ENCODE measurements around the gene PKNOX2.

Gene PKNOX2

GRCh38 chr11:125290263-125290662, 125.7 kb downstream of the PKNOX2 start:
- no peak for DNase-seq

- DNase-seq = no peak
These were observed 127.5 kb downstream of the PKNOX2 start for GRCh38 chr11:125292100-125292499.

DNA sequence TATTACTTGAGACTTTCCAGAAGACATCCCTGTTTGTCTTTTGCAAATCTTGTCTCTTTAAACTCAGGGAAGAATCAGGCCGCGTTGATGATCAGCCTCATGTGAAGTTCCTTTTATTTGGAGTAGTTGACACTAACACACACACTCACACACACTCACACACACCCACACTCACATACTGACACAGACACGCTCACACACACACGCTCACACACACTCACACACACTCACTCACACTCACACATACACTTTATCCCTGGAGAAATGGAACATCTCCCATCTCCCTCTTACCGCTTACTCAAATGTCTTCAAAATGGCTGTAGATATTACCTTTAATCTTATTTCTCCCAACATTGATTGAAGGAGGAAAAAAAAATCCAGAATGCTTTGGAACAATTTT, 129.0 kb downstream of the PKNOX2 start:
- no peak for DNase-seq

DNA sequence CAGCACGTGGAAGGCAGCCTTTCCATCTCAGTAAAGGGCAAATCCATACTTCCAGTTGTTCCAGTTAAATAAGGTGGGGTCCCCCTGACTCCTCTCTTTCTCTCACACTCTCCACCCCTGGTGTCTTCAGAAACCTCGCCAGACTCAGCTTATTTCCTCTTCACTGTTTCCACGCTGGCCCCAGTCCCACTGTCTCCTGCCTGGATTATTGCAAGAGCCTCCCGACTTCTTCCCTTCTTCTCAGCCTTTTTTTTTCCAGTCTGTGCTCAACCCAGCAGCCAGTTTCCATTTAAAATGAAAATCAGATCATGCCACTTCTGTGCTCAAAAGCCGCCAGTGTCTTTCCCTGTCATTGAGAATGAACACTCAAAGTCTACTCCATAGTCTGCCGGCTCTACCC, 131.4 kb downstream of the PKNOX2 start:
- no peak for DNase-seq

DNA sequence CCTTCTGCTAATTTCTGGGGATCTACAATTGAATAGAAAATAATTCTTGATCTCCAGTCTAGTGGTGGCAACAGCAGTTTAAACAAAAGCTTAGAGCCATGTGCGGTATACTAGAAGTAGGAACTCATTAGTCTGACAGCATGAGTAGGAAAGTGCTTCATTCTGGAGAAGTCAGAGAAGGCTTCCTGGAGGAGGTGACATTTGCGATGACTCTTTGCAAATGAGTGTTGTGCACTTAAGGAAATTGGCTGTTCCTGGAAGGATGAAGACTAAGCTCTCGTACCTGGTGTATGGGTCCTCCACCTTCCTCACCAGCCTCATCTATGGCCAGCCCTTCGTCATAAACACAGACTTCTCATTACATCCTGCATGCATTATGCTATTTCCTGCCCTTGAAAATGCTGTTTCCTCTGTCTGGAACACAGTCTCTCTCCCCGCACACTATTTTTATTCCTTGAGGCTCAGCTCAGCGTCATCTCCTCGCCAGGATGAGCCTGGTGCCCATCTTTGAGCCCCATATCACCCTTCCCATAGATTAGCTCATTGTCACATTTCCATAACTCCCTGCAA, 132.9 kb downstream of the PKNOX2 start:
- DNase-seq = no peak

DNA sequence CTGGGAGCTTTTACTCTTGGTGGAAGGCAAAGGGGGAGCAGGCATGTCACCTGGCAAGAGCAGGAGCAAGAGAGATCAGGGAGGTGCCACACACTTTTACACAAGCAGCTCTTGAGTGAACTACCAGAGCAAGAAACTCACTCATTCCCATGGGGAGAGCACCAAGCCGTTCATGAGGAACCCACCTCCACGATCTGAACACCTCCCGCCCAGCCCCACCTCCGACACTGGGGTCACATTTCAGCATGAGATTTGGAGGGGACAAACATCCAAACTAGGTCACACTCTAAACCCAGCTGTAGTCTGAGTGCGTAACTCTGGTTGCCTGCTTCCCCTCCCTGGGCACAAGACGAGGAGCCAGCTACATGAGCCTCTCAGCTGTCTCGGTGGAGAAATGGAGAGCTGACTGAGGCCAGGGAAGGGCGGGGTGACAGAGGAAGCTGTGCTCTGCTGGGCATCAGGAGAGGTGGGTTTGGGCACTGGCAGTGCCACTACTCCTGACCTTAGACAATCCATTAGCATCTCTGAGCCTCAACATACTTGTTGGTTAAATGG, 134.6 kb downstream of the PKNOX2 start:
- DNase-seq = no peak

GRCh38 chr11:125299821-125300220, 135.3 kb downstream of the PKNOX2 start:
- DNase-seq = no peak

GRCh38 chr11:125300791-125301218, 136.3 kb downstream of the PKNOX2 start:
- no peak for DNase-seq

- DNase-seq = no peak
These were observed 136.8 kb downstream of the PKNOX2 start for GRCh38 chr11:125301346-125301745.

- no peak for DNase-seq
These were observed 138.6 kb downstream of the PKNOX2 start for GRCh38 chr11:125303186-125303585.

DNA sequence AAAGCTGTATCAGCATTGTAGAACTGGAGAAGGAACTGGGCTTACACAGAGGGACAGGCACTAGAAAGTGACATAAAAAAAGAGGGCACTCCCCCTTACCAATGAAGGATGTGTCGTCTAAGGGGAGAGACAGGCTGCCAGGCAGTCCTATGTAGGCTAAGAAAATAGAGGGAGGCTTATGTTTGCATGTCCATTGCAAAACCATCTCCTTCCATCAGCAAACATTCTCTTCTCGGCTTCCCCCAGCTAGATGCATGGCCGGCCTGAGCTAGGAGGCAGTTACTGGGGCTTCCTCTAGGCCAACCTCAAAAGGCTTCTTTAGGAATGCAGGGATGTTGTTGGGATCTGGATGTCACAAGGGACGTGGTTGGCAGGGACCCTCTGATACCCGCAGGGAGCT, 139.1 kb downstream of the PKNOX2 start:
- no peak for DNase-seq

- no peak for DNase-seq
These were observed 139.6 kb downstream of the PKNOX2 start for GRCh38 chr11:125304136-125304535.

GRCh38 chr11:125304876-125305275, 140.3 kb downstream of the PKNOX2 start:
- no peak for DNase-seq

DNA sequence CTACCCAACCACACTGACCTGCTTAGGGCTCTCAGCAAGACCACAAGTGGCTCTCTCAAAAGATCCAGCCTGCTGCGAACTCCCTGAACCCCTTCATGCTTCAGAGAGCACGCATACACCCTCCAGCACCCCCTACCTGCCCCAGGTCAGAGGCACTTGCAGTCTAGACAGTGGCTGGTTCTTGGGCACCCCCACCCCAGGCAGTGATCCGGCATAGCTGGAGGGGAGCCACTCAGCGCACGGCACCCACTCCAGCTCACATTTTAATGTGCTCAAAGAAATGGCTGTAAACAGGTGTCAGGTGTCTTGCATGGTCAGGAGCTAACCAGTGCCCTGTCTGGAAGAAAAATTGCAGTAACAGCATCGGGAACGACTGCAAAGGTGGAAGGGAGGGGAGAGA, 140.8 kb downstream of the PKNOX2 start:
- DNase-seq = no peak

- DNase-seq = no peak
These were observed 141.9 kb downstream of the PKNOX2 start for GRCh38 chr11:125306476-125306875.

DNA sequence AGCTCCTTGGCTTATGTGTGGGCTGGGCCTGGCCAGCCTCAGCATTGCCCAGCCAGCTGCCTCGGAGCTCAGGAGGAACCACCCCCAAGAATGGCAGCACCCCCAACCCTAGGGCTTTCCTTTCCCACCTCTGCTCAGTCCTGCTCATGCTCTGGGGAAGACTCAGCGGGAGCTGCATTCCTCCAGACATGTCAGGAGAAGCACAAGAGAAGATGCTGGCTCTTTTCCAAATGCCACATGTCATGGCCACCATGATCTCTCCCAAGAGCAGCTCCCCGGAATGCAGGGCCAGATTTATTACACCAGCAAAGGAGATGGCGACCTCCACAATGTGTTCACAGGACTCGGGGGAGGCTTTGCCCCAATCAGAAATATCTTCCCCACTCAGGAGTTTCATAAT, 143.7 kb downstream of the PKNOX2 start:
- DNase-seq = no peak

DNA sequence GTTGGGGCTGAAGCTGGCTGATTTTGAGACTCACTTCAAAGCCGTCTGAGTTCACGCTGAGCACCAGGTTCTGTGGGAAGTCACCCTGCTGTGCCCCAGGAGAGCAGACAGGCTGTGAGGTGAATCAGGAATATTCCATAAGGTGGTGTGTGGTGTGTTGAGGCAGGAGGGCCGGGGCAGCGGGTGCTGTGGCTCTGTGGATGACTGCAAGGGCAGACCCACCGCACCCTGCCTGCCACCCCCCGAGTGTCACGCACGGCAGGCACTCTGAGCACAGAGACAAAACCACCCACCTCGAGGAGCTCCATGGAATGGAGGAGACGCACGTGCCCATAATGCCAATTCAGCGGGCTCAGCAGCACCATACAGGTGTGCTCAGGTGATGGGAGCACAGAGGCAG, 147.8 kb downstream of the PKNOX2 start:
- no peak for DNase-seq

- DNase-seq = no peak
These were observed 148.3 kb downstream of the PKNOX2 start for GRCh38 chr11:125312812-125313211.

DNA sequence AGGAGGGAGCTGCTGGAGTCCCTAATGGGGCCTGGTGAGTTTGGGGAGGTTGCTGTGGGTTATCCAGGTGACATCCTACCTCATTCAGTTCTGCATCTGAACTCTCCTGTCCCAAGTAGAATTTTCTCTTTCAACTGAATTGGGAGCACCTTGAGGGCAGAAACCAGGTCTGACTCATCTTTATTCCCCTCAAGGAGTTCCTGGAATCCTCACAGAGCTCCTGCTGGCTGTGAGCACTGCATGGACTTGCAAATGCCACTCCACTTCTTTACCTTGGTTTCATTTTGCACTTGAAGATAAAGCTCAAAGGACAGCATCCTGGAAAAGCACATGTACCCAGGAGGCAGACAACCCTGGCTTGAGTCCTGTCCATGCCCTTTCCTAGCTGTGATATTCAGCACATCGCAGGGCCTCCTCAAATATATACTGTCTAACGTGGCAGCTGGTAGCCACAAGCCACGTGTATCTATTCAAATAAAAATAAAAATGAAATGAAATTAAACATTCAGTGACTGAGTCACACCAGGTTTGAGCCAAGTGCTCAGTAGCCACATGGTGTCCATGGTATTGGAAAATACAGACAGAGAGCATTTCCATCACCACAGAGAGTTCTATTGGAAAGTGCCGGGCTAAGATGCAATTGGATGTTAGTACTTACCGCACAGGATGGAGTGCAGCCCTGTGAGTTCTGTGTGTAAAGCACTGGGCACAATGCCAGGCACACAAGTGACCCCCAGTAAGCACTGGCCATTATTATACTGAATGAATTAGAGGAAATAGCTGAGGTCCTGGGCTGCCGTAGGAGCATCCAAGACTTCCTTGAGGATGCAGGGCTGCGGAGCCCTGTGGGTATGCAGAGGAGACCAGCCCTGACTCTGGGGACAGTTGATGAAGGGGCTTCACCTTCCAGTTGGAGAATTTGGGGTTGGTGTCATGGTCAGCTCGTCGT, 149.0 kb downstream of the PKNOX2 start:
- DNase-seq = no peak

- no peak for DNase-seq
These were observed 149.9 kb downstream of the PKNOX2 start for GRCh38 chr11:125314276-125315078.

GRCh38 chr11:125315079-125315740, 150.7 kb downstream of the PKNOX2 start:
- DNase-seq = no peak

DNA sequence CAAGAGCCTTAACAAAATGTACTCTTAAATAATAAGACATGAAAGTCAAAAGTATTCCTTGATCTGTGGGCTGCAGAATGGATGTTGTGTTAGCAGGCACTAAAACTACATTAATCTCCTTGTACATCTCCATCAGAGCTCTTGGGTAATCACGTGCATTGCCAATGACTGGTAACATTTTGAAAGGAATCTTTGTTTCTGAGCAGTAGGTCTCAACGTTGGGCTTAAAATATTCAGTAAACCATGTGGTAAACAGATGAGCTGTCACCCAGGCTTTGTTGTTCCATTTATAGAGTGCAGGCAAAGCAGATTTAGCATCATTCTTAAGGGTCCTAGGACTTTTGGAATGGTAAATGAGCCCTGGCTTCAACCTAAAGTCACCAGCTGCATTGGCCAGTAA, 152.9 kb downstream of the PKNOX2 start:
- no peak for DNase-seq

DNA sequence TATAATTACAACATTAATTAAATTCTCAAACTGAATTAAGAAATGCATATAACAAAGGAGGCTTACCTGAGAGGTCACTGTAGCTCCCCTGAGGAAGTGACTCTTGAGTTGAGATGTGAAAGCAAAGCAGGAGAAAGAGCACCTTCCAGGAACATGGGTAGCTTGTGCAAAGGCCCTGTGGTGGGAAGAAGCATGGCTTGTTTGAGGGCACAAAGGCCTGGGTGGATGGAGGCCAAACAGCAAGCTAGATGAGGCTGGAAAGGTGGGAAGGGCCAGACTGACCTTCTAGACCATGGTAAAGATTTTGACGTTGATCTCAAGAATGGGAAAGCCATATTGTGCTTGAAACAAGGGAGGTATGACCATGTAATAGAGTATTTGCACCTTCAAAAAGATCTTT, 155.1 kb downstream of the PKNOX2 start:
- no peak for DNase-seq
